PFSK-1 (cell line): ENCODE measurements around the gene CDK15.

Source experiments
- FOXP2 ChIP-seq: optimal IDR thresholded peaks from 2 replicates; pipeline ENCODE3; 2011; ENCODE audit warnings: borderline replicate concordance, control low read depth, inconsistent platforms; ENCODE audit not compliant: insufficient read depth; ENCODE audit errors: extremely low read length, extremely low read depth
- POLR2AphosphoS5 ChIP-seq: IDR thresholded peaks from 2 replicates; pipeline ENCODE4 v1.6.1; 2012; ENCODE audit warnings: low read depth, mild to moderate bottlenecking, control low read depth, low read length, moderate library complexity
- SIN3A ChIP-seq: IDR thresholded peaks from 2 replicates; pipeline ENCODE4 v1.6.1; 2012; ENCODE audit warnings: mild to moderate bottlenecking, low read length, moderate library complexity, borderline replicate concordance; ENCODE audit not compliant: insufficient read depth
- TAF1 ChIP-seq: IDR thresholded peaks from 2 replicates; pipeline ENCODE4 v1.6.1; 2012; ENCODE audit warnings: low read length, control low read depth, borderline replicate concordance; ENCODE audit not compliant: insufficient read depth
- TF ChIP-seq, protein P1 (sequence below), 2 experiments: IDR thresholded peaks; 2 replicates each; pipeline versions ENCODE4 v1.6.1 to v1.8.0; 2011 to 2012; ENCODE audit warnings: low read depth in 2 of 2, low read length in 2 of 2, control low read depth in 1 of 2, inconsistent platforms in 1 of 2, mild to moderate bottlenecking in 1 of 2, moderate library complexity in 1 of 2; ENCODE audit not compliant: insufficient read depth in 1 of 2

The CDK15 gene

DNA sequence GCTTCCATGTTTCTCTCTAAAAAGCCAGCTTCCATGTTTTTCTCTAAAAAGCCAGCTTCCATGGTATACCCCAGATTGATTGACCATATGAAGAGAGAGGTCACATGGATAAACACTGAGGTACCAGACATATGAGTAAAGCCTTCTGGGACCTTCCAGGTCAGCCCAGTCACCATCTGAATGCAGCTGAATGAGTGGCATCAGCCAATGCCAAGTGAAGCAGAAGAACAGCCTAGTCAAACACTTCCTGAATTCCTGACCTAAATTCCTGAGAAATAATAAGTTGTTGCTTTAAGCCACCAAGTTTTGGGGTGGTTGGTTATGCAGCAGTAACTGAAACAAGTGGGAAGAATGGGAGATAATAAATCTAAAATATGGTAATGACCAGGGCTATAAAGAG is 19.9 kb upstream of the CDK15 start:
- TF ChIP-seq TAF1, result no peak
- no peak for TF ChIP-seq POLR2AphosphoS5
- no peak for TF ChIP-seq SIN3A
- no peak for TF ChIP-seq FOXP2
- TF ChIP-seq, protein P1, sequence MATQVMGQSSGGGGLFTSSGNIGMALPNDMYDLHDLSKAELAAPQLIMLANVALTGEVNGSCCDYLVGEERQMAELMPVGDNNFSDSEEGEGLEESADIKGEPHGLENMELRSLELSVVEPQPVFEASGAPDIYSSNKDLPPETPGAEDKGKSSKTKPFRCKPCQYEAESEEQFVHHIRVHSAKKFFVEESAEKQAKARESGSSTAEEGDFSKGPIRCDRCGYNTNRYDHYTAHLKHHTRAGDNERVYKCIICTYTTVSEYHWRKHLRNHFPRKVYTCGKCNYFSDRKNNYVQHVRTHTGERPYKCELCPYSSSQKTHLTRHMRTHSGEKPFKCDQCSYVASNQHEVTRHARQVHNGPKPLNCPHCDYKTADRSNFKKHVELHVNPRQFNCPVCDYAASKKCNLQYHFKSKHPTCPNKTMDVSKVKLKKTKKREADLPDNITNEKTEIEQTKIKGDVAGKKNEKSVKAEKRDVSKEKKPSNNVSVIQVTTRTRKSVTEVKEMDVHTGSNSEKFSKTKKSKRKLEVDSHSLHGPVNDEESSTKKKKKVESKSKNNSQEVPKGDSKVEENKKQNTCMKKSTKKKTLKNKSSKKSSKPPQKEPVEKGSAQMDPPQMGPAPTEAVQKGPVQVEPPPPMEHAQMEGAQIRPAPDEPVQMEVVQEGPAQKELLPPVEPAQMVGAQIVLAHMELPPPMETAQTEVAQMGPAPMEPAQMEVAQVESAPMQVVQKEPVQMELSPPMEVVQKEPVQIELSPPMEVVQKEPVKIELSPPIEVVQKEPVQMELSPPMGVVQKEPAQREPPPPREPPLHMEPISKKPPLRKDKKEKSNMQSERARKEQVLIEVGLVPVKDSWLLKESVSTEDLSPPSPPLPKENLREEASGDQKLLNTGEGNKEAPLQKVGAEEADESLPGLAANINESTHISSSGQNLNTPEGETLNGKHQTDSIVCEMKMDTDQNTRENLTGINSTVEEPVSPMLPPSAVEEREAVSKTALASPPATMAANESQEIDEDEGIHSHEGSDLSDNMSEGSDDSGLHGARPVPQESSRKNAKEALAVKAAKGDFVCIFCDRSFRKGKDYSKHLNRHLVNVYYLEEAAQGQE (IDR thresholded peaks at IDR 0.05; ENCODE audit: insufficient read depth in 1 of 2, low read depth in 2 of 2, low read length in 2 of 2), result no peak

- TF ChIP-seq, protein P1 (IDR thresholded peaks at IDR 0.05; ENCODE audit: insufficient read depth in 1 of 2, low read depth in 2 of 2, low read length in 2 of 2), result no peak
- TF ChIP-seq SIN3A (no peak), POLR2AphosphoS5 (no peak), TAF1 (no peak), FOXP2 (no peak)
Observed at GRCh38 chr2:201788371-201788770, 18.0 kb upstream of the CDK15 start.

DNA sequence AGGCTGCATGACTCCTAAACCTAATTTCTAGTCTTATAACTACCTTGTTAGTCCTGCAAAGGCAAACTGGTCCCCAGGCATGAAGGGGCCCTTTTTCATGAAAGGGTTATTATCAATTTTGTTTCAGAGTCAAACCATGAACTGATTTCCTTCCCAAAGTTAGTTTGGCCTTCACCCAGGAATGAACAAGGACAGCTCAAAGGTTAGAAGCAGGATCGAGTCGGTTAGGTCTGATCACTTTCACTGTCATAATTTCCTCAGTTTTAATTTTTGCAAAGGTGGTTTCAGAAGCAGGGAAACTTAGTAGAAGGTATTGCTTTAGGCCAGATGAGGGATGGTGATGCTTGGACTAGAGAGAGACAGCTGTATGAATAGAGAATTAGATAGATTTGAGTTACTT is 16.9 kb upstream of the CDK15 start:
- TF ChIP-seq SIN3A (no peak), POLR2AphosphoS5 (no peak), FOXP2 (no peak), TAF1 (no peak)
- TF ChIP-seq, protein P1 (IDR thresholded peaks at IDR 0.05; ENCODE audit: insufficient read depth in 1 of 2, low read depth in 2 of 2, low read length in 2 of 2), result no peak

DNA sequence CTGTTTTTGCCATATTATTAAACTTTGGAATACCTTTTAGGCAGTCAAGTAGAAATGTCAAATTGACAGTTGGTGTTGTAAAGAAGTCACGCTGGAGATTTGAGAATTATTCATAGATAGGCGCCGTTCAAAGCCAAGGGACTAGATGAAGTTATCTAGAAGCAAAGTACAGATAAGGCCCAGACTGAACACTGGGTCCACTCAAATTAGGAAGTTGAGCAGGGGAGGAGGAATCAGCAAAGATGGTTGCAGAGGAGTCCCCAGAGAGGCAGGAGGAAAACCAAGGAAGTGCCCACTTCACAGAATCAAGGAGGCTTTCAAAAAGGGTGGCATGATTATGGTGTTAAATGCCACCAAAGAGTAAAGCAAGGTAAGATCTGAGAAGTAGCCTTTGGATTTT is 16.0 kb upstream of the CDK15 start:
- no peak for TF ChIP-seq SIN3A
- TF ChIP-seq FOXP2, result no peak
- no peak for TF ChIP-seq POLR2AphosphoS5
- TF ChIP-seq TAF1, result no peak
- TF ChIP-seq, protein P1 (IDR thresholded peaks at IDR 0.05; ENCODE audit: insufficient read depth in 1 of 2, low read depth in 2 of 2, low read length in 2 of 2), result no peak

DNA sequence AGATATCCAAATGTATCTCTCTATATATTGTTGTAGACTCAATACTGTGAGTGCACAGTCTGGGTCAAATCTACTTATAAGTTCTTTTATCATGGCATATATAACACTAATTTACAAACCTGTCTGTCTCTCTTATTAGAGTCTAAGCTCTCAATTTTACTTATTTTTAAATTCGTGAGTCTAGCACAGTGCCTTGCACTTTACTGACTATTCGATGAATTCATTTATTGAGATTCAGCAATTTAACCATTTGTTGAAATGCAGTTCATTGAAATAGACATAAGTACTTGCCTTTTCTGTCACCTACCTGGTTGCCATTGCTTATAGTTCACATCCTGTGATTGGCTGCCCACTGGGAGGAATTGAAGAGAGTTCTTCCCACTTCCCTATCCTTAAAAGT is 15.3 kb upstream of the CDK15 start:
- TF ChIP-seq POLR2AphosphoS5, result no peak
- TF ChIP-seq SIN3A, result no peak
- TF ChIP-seq, protein P1 (IDR thresholded peaks at IDR 0.05; ENCODE audit: insufficient read depth in 1 of 2, low read depth in 2 of 2, low read length in 2 of 2), result no peak
- TF ChIP-seq TAF1, result no peak
- TF ChIP-seq FOXP2, result no peak
